SJSA1 (cell line): ENCODE measurements around the gene USP17L15. TPM values are rescaled to one million over a fixed set of nuclear protein-coding genes. Genes with fewer than 3 reads are reported as not detected.
"Not testable (repeated sequence)": the region's sequence is repeated elsewhere in the genome, so short reads cannot be mapped to it uniquely, and the experiment has no call there.

Experiments used
- DNase-seq, 2 experiments: peaks; one replicate each; pipeline ENCODE4 v3.0.0-alpha.2; 2015 to 2020; ENCODE audit warnings: low spot score in 2 of 2, low read depth in 1 of 2
- H3K27ac ChIP-seq: fragments of 250-450 bp; sonication (Bioruptor Pico); 2 replicates; pipeline ENCODE4 v1.5.1; 2020; ENCODE audit warnings: mild to moderate bottlenecking, moderate library complexity
- H3K27me3 ChIP-seq: fragments of 250-450 bp; sonication (Bioruptor Pico); replicated peaks from 2 replicates; pipeline ENCODE4 v1.5.1; 2020; ENCODE audit warnings: mild to moderate bottlenecking, moderate library complexity
- H3K36me3 ChIP-seq: fragments of 250-450 bp; sonication (Bioruptor Pico); 2 replicates; pipeline ENCODE4 v1.5.1; 2020; ENCODE audit warnings: mild to moderate bottlenecking
- H3K4me1 ChIP-seq: fragments of 250-450 bp; sonication (Bioruptor Pico); replicated peaks from 2 replicates; pipeline ENCODE4 v1.6.1; 2021; ENCODE audit warnings: mild to moderate bottlenecking
- H3K4me3 ChIP-seq: fragments of 250-450 bp; sonication (Bioruptor Pico); 2 replicates; pipeline ENCODE4 v1.5.1; 2020; ENCODE audit warnings: mild to moderate bottlenecking
- H3K9me3 ChIP-seq: fragments of 250-450 bp; sonication (Bioruptor Pico); replicated peaks from 2 replicates; pipeline ENCODE4 v1.5.1; 2020; ENCODE audit warnings: mild to moderate bottlenecking
- total RNA-seq: library from RNA; depleted of rRNA; stranded (reverse); fragments of >200 nt; shearing (Covaris generic); gene quantifications from 2 replicates; pipeline ENCODE4 v1.2.3, GENCODE V29; 2014; rRNA removed

Gene USP17L15, protein sequence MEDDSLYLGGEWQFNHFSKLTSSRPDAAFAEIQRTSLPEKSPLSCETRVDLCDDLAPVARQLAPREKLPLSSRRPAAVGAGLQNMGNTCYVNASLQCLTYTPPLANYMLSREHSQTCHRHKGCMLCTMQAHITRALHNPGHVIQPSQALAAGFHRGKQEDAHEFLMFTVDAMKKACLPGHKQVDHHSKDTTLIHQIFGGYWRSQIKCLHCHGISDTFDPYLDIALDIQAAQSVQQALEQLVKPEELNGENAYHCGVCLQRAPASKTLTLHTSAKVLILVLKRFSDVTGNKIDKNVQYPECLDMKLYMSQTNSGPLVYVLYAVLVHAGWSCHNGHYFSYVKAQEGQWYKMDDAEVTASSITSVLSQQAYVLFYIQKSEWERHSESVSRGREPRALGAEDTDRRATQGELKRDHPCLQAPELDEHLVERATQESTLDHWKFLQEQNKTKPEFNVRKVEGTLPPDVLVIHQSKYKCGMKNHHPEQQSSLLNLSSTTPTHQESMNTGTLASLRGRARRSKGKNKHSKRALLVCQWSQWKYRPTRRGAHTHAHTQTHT
- not detected in 2 replicates for total RNA-seq

DNA sequence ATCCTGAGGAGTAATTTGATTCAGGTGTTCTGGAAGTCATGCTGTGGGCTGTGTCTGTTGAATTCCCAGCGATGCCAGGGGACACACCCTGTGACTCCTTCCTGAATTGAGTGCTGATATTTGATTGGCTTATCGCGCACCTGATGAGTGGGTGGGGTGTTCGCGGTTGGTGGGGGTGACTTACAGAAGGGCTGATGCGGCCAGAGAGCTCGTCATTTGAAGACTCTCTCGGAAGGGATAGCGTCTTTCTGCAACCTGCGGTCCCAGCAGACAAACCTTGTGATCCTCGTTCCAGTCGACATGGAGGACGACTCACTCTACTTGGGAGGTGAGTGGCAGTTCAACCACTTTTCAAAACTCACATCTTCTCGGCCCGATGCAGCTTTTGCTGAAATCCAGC is at the start of gene USP17L15:
TSS of gene USP17L15 (plus strand) at position 301 of the 400 bp plus-strand sequence. CDS start at position 301, 0 bp downstream.
- H3K36me3 ChIP-seq, H3K4me3 ChIP-seq, H3K27me3 ChIP-seq, H3K4me1 ChIP-seq, H3K9me3 ChIP-seq, H3K27ac ChIP-seq, DNase-seq: not testable (repeated sequence)

DNA sequence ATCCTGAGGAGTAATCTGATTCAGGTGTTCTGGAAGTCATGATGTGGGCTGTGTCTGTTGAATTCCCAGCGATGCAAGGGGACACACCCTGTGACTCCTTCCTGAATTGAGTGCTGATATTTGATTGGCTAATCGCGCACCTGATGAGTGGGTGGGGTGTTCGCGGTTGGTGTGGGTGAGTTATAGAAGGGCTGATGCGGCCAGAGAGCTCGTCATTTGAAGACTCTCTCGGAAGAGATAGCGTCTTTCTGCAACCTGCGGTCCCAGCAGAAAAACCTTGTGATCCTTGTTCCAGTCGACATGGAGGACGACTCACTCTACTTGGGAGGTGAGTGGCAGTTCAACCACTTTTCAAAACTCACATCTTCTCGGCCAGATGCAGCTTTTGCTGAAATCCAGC is 23.8 kb upstream of the USP17L15 start, which contains the start of gene USP17L10:
TSS of gene USP17L10 (plus strand) at position 301 of the 400 bp plus-strand sequence. CDS start at position 301, 0 bp downstream.
- not testable (repeated sequence) for H3K27ac ChIP-seq, H3K9me3 ChIP-seq, DNase-seq, H3K4me1 ChIP-seq, H3K36me3 ChIP-seq, H3K4me3 ChIP-seq, H3K27me3 ChIP-seq

DNA sequence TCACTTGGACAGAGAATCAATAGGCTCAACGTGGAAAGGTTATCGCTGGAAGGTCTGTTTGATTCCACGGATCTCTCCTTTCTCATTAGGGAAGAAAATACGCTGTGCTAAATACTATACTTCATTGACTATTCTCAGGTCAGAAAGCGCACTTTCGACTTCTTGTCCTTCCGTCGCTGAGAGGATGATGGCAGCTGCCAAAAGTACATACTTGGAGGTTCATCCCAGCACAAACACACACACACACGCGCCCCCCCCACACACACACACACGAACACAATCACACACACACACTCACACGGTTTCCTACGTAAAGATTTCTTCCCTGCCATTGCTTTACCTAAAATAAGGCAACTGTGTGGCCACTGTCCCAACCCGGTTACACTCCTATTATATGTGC is 19.5 kb upstream of the USP17L15 start:
- not testable (repeated sequence) for H3K4me1 ChIP-seq, H3K27me3 ChIP-seq, H3K36me3 ChIP-seq, H3K4me3 ChIP-seq, H3K27ac ChIP-seq, H3K9me3 ChIP-seq
- DNase-seq, result peak in 1 of 2 experiments; percentile 50

DNA sequence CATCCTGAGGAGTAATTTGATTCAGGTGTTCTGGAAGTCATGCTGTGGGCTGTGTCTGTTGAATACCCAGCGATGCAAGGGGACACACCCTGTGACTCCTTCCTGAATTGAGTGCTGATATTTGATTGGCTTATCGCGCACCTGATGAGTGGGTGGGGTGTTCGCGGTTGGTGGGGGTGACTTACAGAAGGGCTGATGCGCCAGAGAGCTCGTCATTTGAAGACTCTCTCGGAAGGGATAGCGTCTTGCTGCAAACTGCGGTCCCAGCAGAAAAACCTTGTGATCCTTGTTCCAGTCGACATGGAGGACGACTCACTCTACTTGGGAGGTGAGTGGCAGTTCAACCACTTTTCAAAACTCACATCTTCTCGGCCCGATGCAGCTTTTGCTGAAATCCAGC is 19.1 kb upstream of the USP17L15 start, which contains the start of gene USP17L11:
TSS of gene USP17L11 (plus strand) at position 301 of the 400 bp plus-strand sequence. CDS start at position 301, 0 bp downstream.
- H3K4me1 ChIP-seq, H3K4me3 ChIP-seq, H3K36me3 ChIP-seq, H3K9me3 ChIP-seq, DNase-seq, H3K27me3 ChIP-seq, H3K27ac ChIP-seq: not testable (repeated sequence)

DNA sequence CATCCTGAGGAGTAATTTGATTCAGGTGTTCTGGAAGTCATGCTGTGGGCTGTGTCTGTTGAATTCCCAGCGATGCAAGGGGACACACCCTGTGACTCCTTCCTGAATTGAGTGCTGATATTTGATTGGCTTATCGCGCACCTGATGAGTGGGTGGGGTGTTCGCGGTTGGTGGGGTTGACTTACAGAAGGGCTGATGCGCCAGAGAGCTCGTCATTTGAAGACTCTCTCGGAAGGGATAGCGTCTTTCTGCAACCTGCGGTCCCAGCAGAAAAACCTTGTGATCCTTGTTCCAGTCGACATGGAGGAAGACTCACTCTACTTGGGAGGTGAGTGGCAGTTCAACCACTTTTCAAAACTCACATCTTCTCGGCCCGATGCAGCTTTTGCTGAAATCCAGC is 14.3 kb upstream of the USP17L15 start, which contains the start of gene USP17L12:
TSS of gene USP17L12 (plus strand) at position 301 of the 400 bp plus-strand sequence. CDS start at position 301, 0 bp downstream.
- not testable (repeated sequence) for H3K4me1 ChIP-seq, H3K27me3 ChIP-seq, H3K9me3 ChIP-seq, DNase-seq, H3K27ac ChIP-seq, H3K36me3 ChIP-seq, H3K4me3 ChIP-seq

DNA sequence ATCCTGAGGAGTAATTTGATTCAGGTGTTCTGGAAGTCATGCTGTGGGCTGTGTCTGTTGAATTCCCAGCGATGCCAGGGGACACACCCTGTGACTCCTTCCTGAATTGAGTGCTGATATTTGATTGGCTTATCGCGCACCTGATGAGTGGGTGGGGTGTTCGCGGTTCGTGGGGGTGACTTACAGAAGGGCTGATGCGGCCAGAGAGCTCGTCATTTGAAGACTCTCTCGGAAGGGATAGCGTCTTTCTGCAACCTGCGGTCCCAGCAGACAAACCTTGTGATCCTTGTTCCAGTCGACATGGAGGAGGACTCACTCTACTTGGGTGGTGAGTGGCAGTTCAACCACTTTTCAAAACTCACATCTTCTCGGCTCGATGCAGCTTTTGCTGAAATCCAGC is 9.6 kb upstream of the USP17L15 start, which contains the start of gene USP17L13:
TSS of gene USP17L13 (plus strand) at position 301 of the 400 bp plus-strand sequence. CDS start at position 301, 0 bp downstream.
- H3K36me3 ChIP-seq, H3K27me3 ChIP-seq, H3K4me3 ChIP-seq, H3K9me3 ChIP-seq, H3K4me1 ChIP-seq, H3K27ac ChIP-seq, DNase-seq: not testable (repeated sequence)

DNA sequence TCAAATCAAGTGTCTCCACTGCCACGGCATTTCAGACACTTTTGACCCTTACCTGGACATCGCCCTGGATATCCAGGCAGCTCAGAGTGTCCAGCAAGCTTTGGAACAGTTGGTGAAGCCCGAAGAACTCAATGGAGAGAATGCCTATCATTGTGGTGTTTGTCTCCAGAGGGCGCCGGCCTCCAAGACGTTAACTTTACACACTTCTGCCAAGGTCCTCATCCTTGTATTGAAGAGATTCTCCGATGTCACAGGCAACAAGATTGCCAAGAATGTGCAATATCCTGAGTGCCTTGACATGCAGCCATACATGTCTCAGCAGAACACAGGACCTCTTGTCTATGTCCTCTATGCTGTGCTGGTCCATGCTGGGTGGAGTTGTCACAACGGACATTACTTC is 3.9 kb upstream of the USP17L15 start:
- H3K27me3 ChIP-seq, H3K9me3 ChIP-seq, H3K4me3 ChIP-seq, H3K27ac ChIP-seq, H3K36me3 ChIP-seq, DNase-seq, H3K4me1 ChIP-seq: not testable (repeated sequence)

DNA sequence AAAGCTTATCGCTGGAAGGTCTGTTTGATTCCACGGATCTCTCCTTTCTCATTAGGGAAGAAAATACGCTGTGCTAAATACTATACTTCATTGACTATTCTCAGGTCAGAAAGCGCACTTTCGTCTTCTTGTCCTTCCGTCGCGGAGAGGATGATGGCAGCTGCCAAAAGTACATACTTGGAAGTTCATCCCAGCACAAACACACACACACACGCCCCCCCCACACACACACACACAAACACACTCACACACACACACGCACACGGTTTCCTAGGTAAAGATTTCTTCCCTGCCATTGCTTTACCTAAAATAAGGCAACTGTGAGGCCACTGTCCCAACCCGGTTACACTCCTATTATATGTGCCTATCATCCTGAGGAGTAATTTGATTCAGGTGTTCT is 4.3 kb downstream of the USP17L15 start:
- H3K9me3 ChIP-seq, H3K4me1 ChIP-seq, H3K27me3 ChIP-seq, H3K27ac ChIP-seq, H3K4me3 ChIP-seq, H3K36me3 ChIP-seq: not testable (repeated sequence)
- peak; percentile 0 to 54 for DNase-seq

DNA sequence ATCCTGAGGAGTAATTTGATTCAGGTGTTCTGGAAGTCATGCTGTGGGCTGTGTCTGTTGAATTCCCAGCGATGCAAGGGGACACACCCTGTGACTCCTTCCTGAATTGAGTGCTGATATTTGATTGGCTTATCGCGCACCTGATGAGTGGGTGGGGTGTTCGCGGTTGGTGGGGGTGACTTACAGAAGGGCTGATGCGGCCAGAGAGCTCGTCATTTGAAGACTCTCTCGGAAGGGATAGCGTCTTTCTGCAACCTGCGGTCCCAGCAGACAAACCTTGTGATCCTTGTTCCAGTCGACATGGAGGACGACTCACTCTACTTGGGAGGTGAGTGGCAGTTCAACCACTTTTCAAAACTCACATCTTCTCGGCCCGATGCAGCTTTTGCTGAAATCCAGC is 9.4 kb downstream of the USP17L15 start, which contains the start of gene USP17L17:
TSS of gene USP17L17 (plus strand) at position 301 of the 400 bp plus-strand sequence. CDS start at position 301, 0 bp downstream.
- H3K27me3 ChIP-seq, H3K9me3 ChIP-seq, H3K36me3 ChIP-seq, DNase-seq, H3K27ac ChIP-seq, H3K4me3 ChIP-seq, H3K4me1 ChIP-seq: not testable (repeated sequence)

DNA sequence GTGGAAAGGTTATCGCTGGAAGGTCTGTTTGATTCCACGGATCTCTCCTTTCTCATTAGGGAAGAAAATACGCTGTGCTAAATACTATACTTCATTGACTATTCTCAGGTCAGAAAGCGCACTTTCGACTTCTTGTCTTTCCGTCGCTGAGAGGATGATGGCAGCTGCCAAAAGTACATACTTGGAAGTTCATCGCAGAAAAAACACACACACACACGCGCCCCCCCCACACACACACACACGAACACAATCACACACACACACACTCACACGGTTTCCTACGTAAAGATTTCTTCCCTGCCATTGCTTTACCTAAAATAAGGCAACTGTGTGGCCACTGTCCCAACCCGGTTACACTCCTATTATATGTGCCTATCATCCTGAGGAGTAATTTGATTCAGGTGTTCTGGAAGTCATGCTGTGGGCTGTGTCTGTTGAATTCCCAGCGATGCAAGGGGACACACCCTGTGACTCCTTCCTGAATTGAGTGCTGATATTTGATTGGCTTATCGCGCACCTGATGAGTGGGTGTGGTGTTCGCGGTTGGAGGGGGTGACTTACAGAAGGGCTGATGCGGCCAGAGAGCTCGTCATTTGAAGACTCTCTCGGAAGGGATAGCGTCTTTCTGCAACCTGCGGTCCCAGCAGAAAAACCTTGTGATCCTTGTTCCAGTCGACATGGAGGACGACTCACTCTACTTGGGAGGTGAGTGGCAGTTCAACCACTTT is 13.9 kb downstream of the USP17L15 start, which contains the start of gene USP17L18:
TSS of gene USP17L18 (plus strand) at position 678 of the 728 bp plus-strand sequence. CDS start at position 678, 0 bp downstream.
- H3K4me1 ChIP-seq, H3K4me3 ChIP-seq, H3K27ac ChIP-seq, H3K27me3 ChIP-seq, H3K36me3 ChIP-seq, H3K9me3 ChIP-seq: not testable (repeated sequence)
- DNase-seq, result peak; percentile 1 to 51

DNA sequence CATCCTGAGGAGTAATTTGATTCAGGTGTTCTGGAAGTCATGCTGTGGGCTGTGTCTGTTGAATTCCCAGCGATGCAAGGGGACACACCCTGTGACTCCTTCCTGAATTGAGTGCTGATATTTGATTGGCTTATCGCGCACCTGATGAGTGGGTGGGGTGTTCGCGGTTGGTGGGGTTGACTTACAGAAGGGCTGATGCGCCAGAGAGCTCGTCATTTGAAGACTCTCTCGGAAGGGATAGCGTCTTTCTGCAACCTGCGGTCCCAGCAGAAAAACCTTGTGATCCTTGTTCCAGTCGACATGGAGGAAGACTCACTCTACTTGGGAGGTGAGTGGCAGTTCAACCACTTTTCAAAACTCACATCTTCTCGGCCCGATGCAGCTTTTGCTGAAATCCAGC is 18.9 kb downstream of the USP17L15 start, which contains the start of gene USP17L19:
TSS of gene USP17L19 (plus strand) at position 301 of the 400 bp plus-strand sequence. CDS start at position 301, 0 bp downstream.
- not testable (repeated sequence) for H3K27me3 ChIP-seq

DNA sequence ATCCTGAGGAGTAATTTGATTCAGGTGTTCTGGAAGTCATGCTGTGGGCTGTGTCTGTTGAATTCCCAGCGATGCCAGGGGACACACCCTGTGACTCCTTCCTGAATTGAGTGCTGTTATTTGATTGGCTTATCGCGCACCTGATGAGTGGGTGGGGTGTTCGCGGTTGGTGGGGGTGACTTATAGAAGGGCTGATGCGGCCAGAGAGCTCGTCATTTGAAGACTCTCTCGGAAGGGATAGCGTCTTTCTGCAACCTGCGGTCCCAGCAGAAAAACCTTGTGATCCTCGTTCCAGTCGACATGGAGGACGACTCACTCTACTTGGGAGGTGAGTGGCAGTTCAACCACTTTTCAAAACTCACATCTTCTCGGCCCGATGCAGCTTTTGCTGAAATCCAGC is 23.6 kb downstream of the USP17L15 start, which contains the start of gene USP17L20:
TSS of gene USP17L20 (plus strand) at position 301 of the 400 bp plus-strand sequence. CDS start at position 301, 0 bp downstream.
- not testable (repeated sequence) for H3K9me3 ChIP-seq, H3K4me3 ChIP-seq, H3K4me1 ChIP-seq, H3K36me3 ChIP-seq, H3K27me3 ChIP-seq, DNase-seq, H3K27ac ChIP-seq

More for the DNA sequence above, 18.9 kb downstream of the USP17L15 start, which contains the start of gene USP17L19:
- not testable (repeated sequence) for H3K4me3 ChIP-seq, H3K27ac ChIP-seq, DNase-seq, H3K4me1 ChIP-seq, H3K9me3 ChIP-seq, H3K36me3 ChIP-seq

DNA sequence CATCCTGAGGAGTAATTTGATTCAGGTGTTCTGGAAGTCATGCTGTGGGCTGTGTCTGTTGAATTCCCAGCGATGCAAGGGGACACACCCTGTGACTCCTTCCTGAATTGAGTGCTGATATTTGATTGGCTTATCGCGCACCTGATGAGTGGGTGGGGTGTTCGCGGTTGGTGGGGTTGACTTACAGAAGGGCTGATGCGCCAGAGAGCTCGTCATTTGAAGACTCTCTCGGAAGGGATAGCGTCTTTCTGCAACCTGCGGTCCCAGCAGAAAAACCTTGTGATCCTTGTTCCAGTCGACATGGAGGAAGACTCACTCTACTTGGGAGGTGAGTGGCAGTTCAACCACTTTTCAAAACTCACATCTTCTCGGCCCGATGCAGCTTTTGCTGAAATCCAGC is 28.4 kb downstream of the USP17L15 start, which contains the start of gene USP17L21:
TSS of gene USP17L21 (plus strand) at position 301 of the 400 bp plus-strand sequence. CDS start at position 301, 0 bp downstream.
- H3K4me1 ChIP-seq, result not testable (repeated sequence)

More for the DNA sequence above, 28.4 kb downstream of the USP17L15 start, which contains the start of gene USP17L21:
- H3K36me3 ChIP-seq, H3K27ac ChIP-seq, H3K27me3 ChIP-seq, H3K4me3 ChIP-seq, H3K9me3 ChIP-seq, DNase-seq: not testable (repeated sequence)
